ENCODE measurements around the gene PHACTR4. TPM values are rescaled to one million over a fixed set of nuclear protein-coding genes. Genes with fewer than 3 reads are reported as not detected.

PHACTR4 gene
- total and polyA plus RNA-seq, 10 of the 15 experiments (the other 5 are each of a cell fraction or from before 2014, with no cell fraction given): 8.9 to 34.2 (median 12.5) TPM

DNA sequence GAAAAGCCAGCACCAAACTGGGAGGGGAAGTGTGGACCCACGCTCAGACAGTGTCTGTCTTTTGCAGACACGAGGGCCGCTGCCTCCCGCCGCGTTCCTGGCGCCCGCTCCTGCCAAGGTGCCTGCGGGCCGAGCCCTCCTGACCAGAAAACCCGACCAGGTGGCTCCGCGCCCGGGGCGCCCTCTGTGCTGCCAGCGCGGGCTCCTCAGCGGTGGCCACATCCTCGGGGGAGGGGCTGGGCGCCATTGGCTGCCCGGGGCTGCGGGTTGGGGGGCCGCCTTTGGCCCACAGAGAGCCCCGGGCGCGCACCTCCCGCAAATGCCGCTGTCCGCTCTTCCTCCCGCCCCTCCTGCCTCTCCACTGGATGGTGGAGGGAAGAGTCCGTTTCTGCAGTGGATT is 160.9 kb downstream of the PHACTR4 start:
- BruUV-seq (replicated peaks): no TSS peak
- FAIRE-seq (no peak), ATAC-seq (no peak), DNase-seq (ENCODE audit: low read depth, low spot score) (no peak)
- Histone ChIP-seq H3K9me3 (replicated peaks; ENCODE audit: control insufficient read depth, insufficient read depth, low read length) (no peaks in the 10 kb centered on the region), H3K4me2 (ENCODE audit: control insufficient read depth, insufficient read depth) (no peak overlapping the region), H3K4me1 (ENCODE audit: control insufficient read depth, insufficient read depth, low read length) (no peaks in the 10 kb centered on the region), H4K20me1 (ENCODE audit: control insufficient read depth, insufficient read depth) (no peaks in the 10 kb centered on the region), H3K79me2 (ENCODE audit: control insufficient read depth, insufficient read depth, low read length) (peaks cover 7% of the 10 kb centered on the region), H2AFZ (ENCODE audit: control insufficient read depth, low read depth, low read length) (no peak overlapping the region), H3K27me3 (replicated peaks in 1 of 2; ENCODE audit: control insufficient read depth in 2 of 2, insufficient read depth in 2 of 2, low read length in 1 of 2) (no peaks in the 10 kb centered on the region), H3K9ac (ENCODE audit: control insufficient read depth, insufficient read depth, low read length) (no peak overlapping the region), H3K4me3 (no peak overlapping the region), H3K36me3 (ENCODE audit: control insufficient read depth in 2 of 2, insufficient read depth in 2 of 2, low read length in 1 of 2) (peaks cover 18 to 27% of the 10 kb centered on the region in 2 experiments; a peak in 3 of 4 replicates), H3K27ac (ENCODE audit: control insufficient read depth, insufficient read depth) (no peak overlapping the region)
- intact Hi-C loops (cut with micrococcal nuclease; ENCODE audit: unreplicated experiment) (no loop called here), in situ Hi-C loops (cut with MboI) (no loop called here)
- CTCF ChIA-PET: interaction anchor here (0.6 kb wide), 2 partner anchors 15 to 110 kb away, joined by 3 read pairs; no protein-coding TSS in a partner anchor
- no peak for TF ChIP-seq FOS (IDR thresholded peaks at IDR 0.05; ENCODE audit: borderline replicate concordance, extremely low read depth, insufficient read length)
- no peak for TF ChIP-seq SMC3 (IDR thresholded peaks at IDR 0.05; ENCODE audit: borderline replicate concordance, low read length)
- TF ChIP-seq NR2C1 (IDR thresholded peaks at IDR 0.05): no peak
- TF ChIP-seq TCF12 (IDR thresholded peaks at IDR 0.05; ENCODE audit: low read depth, low read length): no peak
- no peak for TF ChIP-seq CHD1 (IDR thresholded peaks at IDR 0.05; ENCODE audit: low read depth, low read length)
- TF ChIP-seq BACH1 (IDR thresholded peaks at IDR 0.05; ENCODE audit: borderline replicate concordance): no peak
- TF ChIP-seq MTA3 (IDR thresholded peaks at IDR 0.05; ENCODE audit: borderline replicate concordance, low read length): no peak
- TF ChIP-seq, protein P1, sequence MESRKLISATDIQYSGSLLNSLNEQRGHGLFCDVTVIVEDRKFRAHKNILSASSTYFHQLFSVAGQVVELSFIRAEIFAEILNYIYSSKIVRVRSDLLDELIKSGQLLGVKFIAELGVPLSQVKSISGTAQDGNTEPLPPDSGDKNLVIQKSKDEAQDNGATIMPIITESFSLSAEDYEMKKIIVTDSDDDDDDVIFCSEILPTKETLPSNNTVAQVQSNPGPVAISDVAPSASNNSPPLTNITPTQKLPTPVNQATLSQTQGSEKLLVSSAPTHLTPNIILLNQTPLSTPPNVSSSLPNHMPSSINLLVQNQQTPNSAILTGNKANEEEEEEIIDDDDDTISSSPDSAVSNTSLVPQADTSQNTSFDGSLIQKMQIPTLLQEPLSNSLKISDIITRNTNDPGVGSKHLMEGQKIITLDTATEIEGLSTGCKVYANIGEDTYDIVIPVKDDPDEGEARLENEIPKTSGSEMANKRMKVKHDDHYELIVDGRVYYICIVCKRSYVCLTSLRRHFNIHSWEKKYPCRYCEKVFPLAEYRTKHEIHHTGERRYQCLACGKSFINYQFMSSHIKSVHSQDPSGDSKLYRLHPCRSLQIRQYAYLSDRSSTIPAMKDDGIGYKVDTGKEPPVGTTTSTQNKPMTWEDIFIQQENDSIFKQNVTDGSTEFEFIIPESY (IDR thresholded peaks at IDR 0.05): no peak
- TF ChIP-seq CHD2 (IDR thresholded peaks at IDR 0.05; ENCODE audit: borderline replicate concordance, low read depth, low read length): no peak
- no peak for TF ChIP-seq CEBPB (IDR thresholded peaks at IDR 0.05; ENCODE audit: borderline replicate concordance in 1 of 2, low read depth in 2 of 2, low read length in 2 of 2)
- TF ChIP-seq MYB (IDR thresholded peaks at IDR 0.05; ENCODE audit: borderline replicate concordance, low read depth, low read length): no peak
- TF ChIP-seq POU2F2 (IDR thresholded peaks at IDR 0.05; ENCODE audit: borderline replicate concordance, low read depth, low read length): no peak
- TF ChIP-seq, protein P2, sequence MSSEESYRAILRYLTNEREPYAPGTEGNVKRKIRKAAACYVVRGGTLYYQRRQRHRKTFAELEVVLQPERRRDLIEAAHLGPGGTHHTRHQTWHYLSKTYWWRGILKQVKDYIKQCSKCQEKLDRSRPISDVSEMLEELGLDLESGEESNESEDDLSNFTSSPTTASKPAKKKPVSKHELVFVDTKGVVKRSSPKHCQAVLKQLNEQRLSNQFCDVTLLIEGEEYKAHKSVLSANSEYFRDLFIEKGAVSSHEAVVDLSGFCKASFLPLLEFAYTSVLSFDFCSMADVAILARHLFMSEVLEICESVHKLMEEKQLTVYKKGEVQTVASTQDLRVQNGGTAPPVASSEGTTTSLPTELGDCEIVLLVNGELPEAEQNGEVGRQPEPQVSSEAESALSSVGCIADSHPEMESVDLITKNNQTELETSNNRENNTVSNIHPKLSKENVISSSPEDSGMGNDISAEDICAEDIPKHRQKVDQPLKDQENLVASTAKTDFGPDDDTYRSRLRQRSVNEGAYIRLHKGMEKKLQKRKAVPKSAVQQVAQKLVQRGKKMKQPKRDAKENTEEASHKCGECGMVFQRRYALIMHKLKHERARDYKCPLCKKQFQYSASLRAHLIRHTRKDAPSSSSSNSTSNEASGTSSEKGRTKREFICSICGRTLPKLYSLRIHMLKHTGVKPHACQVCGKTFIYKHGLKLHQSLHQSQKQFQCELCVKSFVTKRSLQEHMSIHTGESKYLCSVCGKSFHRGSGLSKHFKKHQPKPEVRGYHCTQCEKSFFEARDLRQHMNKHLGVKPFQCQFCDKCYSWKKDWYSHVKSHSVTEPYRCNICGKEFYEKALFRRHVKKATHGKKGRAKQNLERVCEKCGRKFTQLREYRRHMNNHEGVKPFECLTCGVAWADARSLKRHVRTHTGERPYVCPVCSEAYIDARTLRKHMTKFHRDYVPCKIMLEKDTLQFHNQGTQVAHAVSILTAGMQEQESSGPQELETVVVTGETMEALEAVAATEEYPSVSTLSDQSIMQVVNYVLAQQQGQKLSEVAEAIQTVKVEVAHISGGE (CRISPR knock-in tag; IDR thresholded peaks at IDR 0.05): no peak
- TF ChIP-seq, protein P3, sequence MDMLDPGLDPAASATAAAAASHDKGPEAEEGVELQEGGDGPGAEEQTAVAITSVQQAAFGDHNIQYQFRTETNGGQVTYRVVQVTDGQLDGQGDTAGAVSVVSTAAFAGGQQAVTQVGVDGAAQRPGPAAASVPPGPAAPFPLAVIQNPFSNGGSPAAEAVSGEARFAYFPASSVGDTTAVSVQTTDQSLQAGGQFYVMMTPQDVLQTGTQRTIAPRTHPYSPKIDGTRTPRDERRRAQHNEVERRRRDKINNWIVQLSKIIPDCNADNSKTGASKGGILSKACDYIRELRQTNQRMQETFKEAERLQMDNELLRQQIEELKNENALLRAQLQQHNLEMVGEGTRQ (IDR thresholded peaks at IDR 0.05; ENCODE audit: borderline replicate concordance, low read depth, low read length): no peak
- TF ChIP-seq ZBED1 (IDR thresholded peaks at IDR 0.05; ENCODE audit: borderline replicate concordance): no peak
- no peak for TF ChIP-seq ASH2L (IDR thresholded peaks at IDR 0.05; ENCODE audit: borderline replicate concordance, low read depth)
- no peak for TF ChIP-seq ZSCAN29 (IDR thresholded peaks at IDR 0.05)
- no peak for TF ChIP-seq IKZF2 (IDR thresholded peaks at IDR 0.05)
- no peak for TF ChIP-seq POLR2AphosphoS5 (IDR thresholded peaks at IDR 0.05; ENCODE audit: low read length)
- no peak for TF ChIP-seq MYC (IDR thresholded peaks at IDR 0.05; ENCODE audit: insufficient read depth, insufficient read length, insufficient replicate concordance, low read length, severe bottlenecking)
- RAD21 ChIA-PET (ENCODE audit: unreplicated experiment): interaction anchor here (0.6 kb wide), 1 partner anchor 94 kb away, joined by 4 read pairs; no protein-coding TSS in a partner anchor
- WGBS (ENCODE audit: insufficient coverage, insufficient replicate concordance, low lambda C conversion rate, missing lambda C conversion rate): over 99% methylated on average over 20 of the region's 31 CpGs
- POLR2A ChIA-PET: interaction anchor here (0.6 to 0.7 kb wide), 2 partner anchors 52 to 98 kb away, joined by 3 to 4 read pairs; no protein-coding TSS in a partner anchor
- SMC1A ChIA-PET (ENCODE audit: uncharacterized antibody, unreplicated experiment): interaction anchor here (0.6 to 0.7 kb wide), 2 partner anchors 76 to 243 kb away, joined by 3 read pairs; no protein-coding TSS in a partner anchor
